Testis (tissue), 2 donors: ENCODE data around the gene F2RL1.
"Not testable (repeated sequence)": the region's sequence is repeated elsewhere in the genome, so short reads cannot be mapped to it uniquely, and the experiment has no call there.

Experiments used
- CTCF ChIP-seq, 3 experiments: fragments of 450-650 bp in 2 of 3; fragments of 200-600 bp in 1 of 3; sonication (generic) in 1 of 3; IDR thresholded peaks; one replicate each; pipeline ENCODE4 v1.5.1; 2016 to 2019; ENCODE audit warnings: antibody characterized with exemption in 3 of 3, mild to moderate bottlenecking in 2 of 3, moderate library complexity in 1 of 3
- POLR2A ChIP-seq: fragments of 450-650 bp; IDR thresholded peaks from one replicate; pipeline ENCODE4 v1.6.1; 2017; ENCODE audit warnings: antibody characterized with exemption, mild to moderate bottlenecking, moderate library complexity

DNA sequence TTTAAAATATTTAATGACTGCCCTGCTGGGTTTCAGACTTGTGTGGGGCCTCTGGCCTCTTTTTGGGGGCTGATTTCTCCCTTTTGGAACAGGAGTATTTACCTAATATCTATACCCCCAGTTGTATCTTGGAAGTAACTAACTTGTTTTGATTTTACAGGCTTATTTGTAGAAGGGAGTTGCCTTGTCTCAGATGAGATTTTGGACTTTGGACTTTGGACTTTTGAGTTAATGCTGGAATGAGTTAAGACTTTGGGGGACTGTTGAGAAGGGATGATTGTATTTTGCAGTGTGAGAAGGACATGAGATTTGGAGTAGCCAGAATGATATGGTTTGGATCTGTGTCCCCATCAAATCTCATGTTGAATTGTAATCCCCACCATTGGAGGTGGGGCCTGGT is 36.7 kb downstream of the F2RL1 start:
- TF ChIP-seq CTCF (IDR thresholded peaks at IDR 0.05); POLR2A: not testable (repeated sequence)
